Measurements from ENCODE around the gene STBD1.
"Not testable (repeated sequence)": the region's sequence is repeated elsewhere in the genome, so short reads cannot be mapped to it uniquely, and the experiment has no call there.

The STBD1 gene

GRCh38 chr4:76325072-76325471, 18.5 kb downstream of the STBD1 start:
- no peak for DNase-seq (ENCODE audit: low read depth)

DNA sequence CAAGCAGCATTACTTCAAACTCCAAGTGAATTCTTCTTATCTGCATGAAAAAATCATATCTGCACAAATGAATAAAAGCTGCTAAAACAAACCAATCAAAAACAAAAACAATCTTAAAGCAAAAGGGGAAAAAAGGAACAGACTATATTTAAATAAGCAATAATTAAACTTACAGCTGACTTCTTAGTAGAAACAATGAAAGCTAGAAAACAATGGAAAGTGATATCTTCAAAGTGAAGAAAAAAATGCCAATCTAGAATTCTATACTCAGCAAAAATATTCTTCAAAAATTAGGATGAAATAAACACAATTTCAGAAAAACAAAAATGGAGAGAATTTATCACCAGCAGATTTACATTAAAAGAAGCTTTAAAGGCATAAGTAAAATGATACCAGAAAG, 20.0 kb downstream of the STBD1 start:
- DNase-seq (ENCODE audit: low read depth): no peak

DNA sequence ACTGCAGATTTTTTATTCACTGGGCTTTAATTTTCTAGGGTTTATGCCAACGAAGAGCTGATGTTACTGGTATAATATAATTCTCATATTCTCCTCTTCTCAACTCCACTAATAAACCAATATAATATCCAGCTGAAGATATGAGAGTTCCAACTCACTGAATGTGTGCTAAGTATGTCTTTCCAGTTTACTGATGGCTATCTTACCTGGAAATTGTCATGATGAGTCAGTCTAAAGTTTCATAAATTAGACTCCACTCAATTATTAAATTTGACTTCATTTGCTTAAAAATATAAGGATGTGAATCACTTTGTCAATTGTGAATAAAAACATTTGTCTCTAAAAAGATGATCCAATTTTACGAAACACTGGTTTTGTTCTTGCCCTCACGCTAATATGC, 28.4 kb downstream of the STBD1 start:
- DNase-seq (ENCODE audit: low read depth): no peak

DNA sequence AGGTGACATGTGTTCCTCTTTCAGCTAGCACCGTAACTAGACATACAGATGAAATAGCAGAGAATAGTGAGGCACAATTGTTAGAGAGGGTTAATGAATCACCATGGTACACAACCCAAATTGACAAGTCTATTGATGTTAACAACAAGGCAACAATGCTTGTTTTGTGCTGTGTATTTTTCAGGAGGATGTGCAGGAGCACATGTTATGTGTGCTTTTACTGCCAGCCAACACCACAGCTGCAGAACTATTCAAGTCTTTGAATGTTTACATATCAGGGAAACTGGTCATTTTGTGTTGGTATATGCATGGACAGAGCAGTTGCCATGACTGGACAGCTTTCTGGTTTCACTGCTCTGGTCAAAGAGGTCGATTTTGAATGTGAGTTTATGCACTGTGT, 32.8 kb downstream of the STBD1 start:
- DNase-seq (ENCODE audit: low read depth): no peak

DNA sequence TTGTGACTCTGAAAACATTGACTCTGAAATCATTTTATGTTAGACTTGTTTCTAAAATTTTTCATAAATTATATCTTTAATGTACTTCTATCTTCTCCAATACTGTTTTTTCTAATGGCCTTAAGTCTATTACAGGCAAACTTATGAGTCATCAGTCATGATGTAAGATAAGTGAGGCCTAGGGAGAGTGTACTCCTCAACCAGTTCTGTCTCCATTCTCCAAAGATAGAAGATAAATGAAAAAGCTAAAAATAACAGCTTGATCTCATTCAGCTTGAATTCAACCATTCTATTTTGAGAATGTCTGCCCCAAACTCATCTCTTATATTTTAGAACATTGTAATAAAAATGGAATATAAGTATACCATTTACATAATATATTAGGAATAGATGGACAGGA, 34.5 kb downstream of the STBD1 start:
- DNase-seq (ENCODE audit: low read depth): peak; percentile 8

DNA sequence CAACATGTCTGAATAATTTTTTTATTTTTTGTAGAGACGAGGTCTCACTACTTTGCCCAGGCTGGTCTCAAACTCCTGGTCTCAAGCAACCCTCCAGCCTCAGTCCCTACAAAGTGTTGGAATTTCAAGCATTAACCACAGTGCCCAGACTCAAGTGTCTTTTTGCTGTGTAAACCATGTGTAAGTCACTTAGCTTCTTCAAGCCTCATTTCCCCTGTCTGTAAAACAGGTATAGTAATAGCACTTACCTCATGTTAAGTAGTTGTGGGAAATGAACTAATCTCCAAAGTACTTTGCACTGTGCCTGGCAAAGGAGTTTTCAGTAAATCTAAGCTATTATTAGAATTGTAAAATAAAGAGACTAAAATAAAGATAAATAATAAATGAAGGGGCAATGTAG, 35.7 kb downstream of the STBD1 start:
- no peak for DNase-seq (ENCODE audit: low read depth)

DNA sequence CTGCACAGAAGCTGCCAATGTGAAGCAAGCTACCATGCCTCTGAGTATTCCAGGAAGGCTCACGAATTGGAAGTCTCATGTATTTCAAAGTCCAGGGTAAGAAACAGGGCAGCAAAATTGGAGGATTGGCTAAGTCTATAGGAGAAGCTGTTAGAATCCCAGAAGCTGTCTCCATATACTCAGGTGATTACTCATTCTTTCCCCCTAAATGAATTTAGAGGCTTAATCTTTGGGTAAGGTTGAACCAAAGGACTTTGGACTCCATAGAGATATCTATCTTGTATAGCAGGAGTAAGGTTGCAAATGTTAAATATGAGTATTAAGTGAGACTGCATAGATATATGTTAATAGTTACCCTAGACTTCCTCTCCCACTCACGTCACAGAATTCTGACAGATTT, 36.3 kb downstream of the STBD1 start:
- no peak for DNase-seq (ENCODE audit: low read depth)

- DNase-seq (ENCODE audit: low read depth): no peak
These were observed 48.3 kb downstream of the STBD1 start for GRCh38 chr4:76354517-76355473.

DNA sequence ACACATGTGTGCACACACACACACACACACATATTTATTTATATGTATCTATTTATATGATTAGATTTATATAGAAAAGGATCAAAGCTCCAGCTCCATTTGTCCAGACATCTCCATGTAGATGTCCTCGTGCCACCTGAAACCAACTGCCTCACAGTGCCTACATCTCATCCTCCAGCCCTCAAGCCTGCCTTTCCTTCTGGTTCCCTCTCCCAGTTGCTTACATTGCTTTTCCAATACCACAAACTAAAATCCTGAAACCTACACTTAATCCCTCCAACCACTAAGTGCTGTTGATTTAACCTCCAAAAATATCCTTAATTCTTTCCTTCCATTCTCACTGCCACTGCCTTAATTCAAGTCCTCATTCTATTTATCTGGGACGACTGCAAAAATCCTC, 51.4 kb downstream of the STBD1 start:
- no peak for DNase-seq (ENCODE audit: low read depth)

GRCh38 chr4:76359881-76360466, 53.4 kb downstream of the STBD1 start:
- DNase-seq (ENCODE audit: low read depth): not testable (repeated sequence)

Measured in GM04504 (cell line).